IMR-90 (cell line): Measurements from ENCODE around the gene CEP63. TPM values are rescaled to one million over a fixed set of nuclear protein-coding genes. Genes with fewer than 3 reads are reported as not detected.

Experiments used
- ATAC-seq: fragments of 200-7000 bp; cut with Tn5 transposase; 2 replicates; pipeline ENCODE4 v1.9.1; 2020; ENCODE audit warnings: low read depth, mild to moderate bottlenecking, moderate library complexity
- BruUV-seq: library from RNA; stranded (reverse); fragments of 400-500 nt; replicated peaks from 2 replicates; lab custom pipeline; 2021; lab: Mats Ljungman, UMichigan
- CTCF ChIA-PET: fragments of 300-600 bp; formaldehyde crosslinking; extraction: SDS; loops from one replicate; lab custom pipeline; 2021; ENCODE audit warnings: antibody characterized with exemption; lab: Yijun Ruan, JAX
- POLR2A ChIA-PET: fragments of 300-600 bp; sonication (Branson Sonifier 250); formaldehyde crosslinking; loops from one replicate; lab custom pipeline; 2022; ENCODE audit warnings: antibody characterized with exemption; ENCODE audit not compliant: unreplicated experiment; lab: Charles Lee
- DNase-seq: peaks from one replicate; pipeline ENCODE4 v3.0.0; 2013
- H2AFZ ChIP-seq: replicated peaks from 2 replicates; pipeline ENCODE3; 2013; ENCODE audit warnings: low read length, mild to moderate bottlenecking; ENCODE audit not compliant: poor library complexity
- H2AK5ac ChIP-seq: 2 replicates; pipeline ENCODE4 v1.6.1; 2013; ENCODE audit warnings: low read depth, low read length, inconsistent platforms
- H2AK9ac ChIP-seq: replicated peaks from 2 replicates; pipeline ENCODE3; 2013; ENCODE audit warnings: mild to moderate bottlenecking, low read depth, low read length, moderate library complexity; ENCODE audit not compliant: poor library complexity
- H2BK120ac ChIP-seq: 2 replicates; pipeline ENCODE4 v1.6.1; 2013; ENCODE audit warnings: low read depth, low read length, inconsistent platforms
- H2BK15ac ChIP-seq: 3 replicates; pipeline ENCODE4 v1.6.1; 2013; ENCODE audit warnings: low read depth, low read length, inconsistent platforms
- H2BK20ac ChIP-seq: 2 replicates; pipeline ENCODE4 v1.6.1; 2013; ENCODE audit warnings: low read depth, mild to moderate bottlenecking, inconsistent platforms, low read length, moderate library complexity
- H2BK5ac ChIP-seq: 2 replicates; pipeline ENCODE4 v1.6.1; 2013; ENCODE audit warnings: mild to moderate bottlenecking, low read depth, low read length, inconsistent platforms; ENCODE audit not compliant: poor library complexity, severe bottlenecking
- H3K14ac ChIP-seq: replicated peaks from 2 replicates; pipeline ENCODE4 v1.6.1; 2013; ENCODE audit warnings: low read depth, low read length, inconsistent platforms
- H3K18ac ChIP-seq: 2 replicates; pipeline ENCODE4 v1.6.1; 2013; ENCODE audit warnings: low read depth, low read length, control low read depth
- H3K23ac ChIP-seq: 2 replicates; pipeline ENCODE4 v1.6.1; 2013; ENCODE audit warnings: low read depth, low read length, inconsistent platforms
- H3K27ac ChIP-seq: 2 replicates; pipeline ENCODE4 v1.5.1; 2013; ENCODE audit warnings: mild to moderate bottlenecking, control low read depth, low read length; ENCODE audit not compliant: insufficient read depth
- H3K27me3 ChIP-seq: 2 replicates; pipeline ENCODE4 v1.6.1; 2013; ENCODE audit warnings: low read length; ENCODE audit not compliant: control insufficient read depth, insufficient read depth
- H3K36me3 ChIP-seq: 2 replicates; pipeline ENCODE4 v1.6.1; 2013; ENCODE audit warnings: low read length, mixed read lengths; ENCODE audit not compliant: control insufficient read depth, insufficient read depth
- H3K4ac ChIP-seq: 2 replicates; pipeline ENCODE4 v1.6.1; 2013; ENCODE audit warnings: low read depth, low read length, inconsistent platforms
- H3K4me1 ChIP-seq: 2 replicates; pipeline ENCODE4 v1.6.1; 2013; ENCODE audit warnings: low read length, mixed read lengths; ENCODE audit not compliant: control insufficient read depth, insufficient read depth
- H3K4me2 ChIP-seq: 2 replicates; pipeline ENCODE4 v1.6.1; 2013; ENCODE audit warnings: low read depth, mild to moderate bottlenecking, control low read depth, low read length, moderate library complexity
- H3K4me3 ChIP-seq: 2 replicates; pipeline ENCODE4 v1.5.1; 2013; ENCODE audit warnings: low read depth, mild to moderate bottlenecking, control low read depth, low read length, moderate library complexity; ENCODE audit not compliant: insufficient read depth
- H3K56ac ChIP-seq: 2 replicates; pipeline ENCODE4 v1.6.1; 2013; ENCODE audit warnings: low read length, inconsistent platforms; ENCODE audit not compliant: insufficient read depth; ENCODE audit errors: extremely low read depth
- H3K79me1 ChIP-seq, 2 experiments: 2 replicates each; pipeline ENCODE4 v1.6.1; 2013; ENCODE audit warnings: low read length in 2 of 2, inconsistent platforms in 1 of 2, low read depth in 1 of 2
- H3K9ac ChIP-seq: 2 replicates; pipeline ENCODE4 v1.6.1; 2013; ENCODE audit warnings: low read depth, low read length, control low read depth
- H3K9me1 ChIP-seq: 2 replicates; pipeline ENCODE4 v1.6.1; 2013; ENCODE audit warnings: low read length, inconsistent platforms; ENCODE audit not compliant: insufficient read depth
- H3K9me3 ChIP-seq: 2 replicates; pipeline ENCODE4 v1.6.1; 2013; ENCODE audit warnings: low read length; ENCODE audit not compliant: control insufficient read depth, insufficient read depth
- H4K20me1 ChIP-seq: 2 replicates; pipeline ENCODE4 v1.6.1; 2013; ENCODE audit warnings: low read length, inconsistent platforms; ENCODE audit not compliant: insufficient read depth
- H4K5ac ChIP-seq: 2 replicates; pipeline ENCODE4 v1.6.1; 2013; ENCODE audit warnings: mild to moderate bottlenecking, low read depth, low read length, control low read depth
- H4K8ac ChIP-seq, 2 experiments: 2 replicates each; pipeline ENCODE4 v1.6.1; 2013; ENCODE audit warnings: low read depth in 2 of 2, low read length in 2 of 2, control low read depth in 1 of 2, inconsistent platforms in 1 of 2
- H4K91ac ChIP-seq: 2 replicates; pipeline ENCODE4 v1.6.1; 2013; ENCODE audit warnings: low read depth, low read length, inconsistent platforms; ENCODE audit not compliant: insufficient read depth
- MXI1 ChIP-seq: IDR thresholded peaks from 2 replicates; pipeline ENCODE4 v1.6.1; 2012; ENCODE audit warnings: low read depth, mild to moderate bottlenecking, low read length, moderate library complexity, borderline replicate concordance
- SMC3 ChIP-seq: fragments of 150-350 bp; IDR thresholded peaks from 2 replicates; pipeline ENCODE4 v1.6.1; 2016; ENCODE audit warnings: low read depth, mild to moderate bottlenecking, antibody characterized with exemption, low read length, moderate library complexity
- WGBS, 2 experiments: methylation state at CpG; one replicate each; pipeline versions ENCODE4 v1.1.5 to v1.1.7; 2013; ENCODE audit warnings: missing lambda C conversion rate in 2 of 2; ENCODE audit not compliant: insufficient read length in 1 of 2; ENCODE audit errors: extremely low coverage in 2 of 2; 5-methylcytosine and 5-hydroxymethylcytosine counted together
- dilution Hi-C: fragments of 300-500 bp; cut with HindIII; formaldehyde crosslinking; loops from one replicate; pipeline ENCODE4 v1.14.3; 2018; ENCODE audit warnings: low sequenced_read_pairs; ENCODE audit not compliant: unreplicated experiment
- in situ Hi-C: fragments of 300-500 bp; cut with MboI; formaldehyde crosslinking; loops from 3 replicates; pipeline ENCODE4 v1.14.3; 2019; ENCODE audit warnings: low sequenced_read_pairs, inconsistent platforms, mixed read lengths
- intact Hi-C: fragments of 100-400 bp; cut with micrococcal nuclease; formaldehyde crosslinking; loops from 2 replicates; pipeline ENCODE4 v1.10.0; 2022
- polyA plus RNA-seq, 3 experiments: library from polyadenylated mRNA; depleted of rRNA; stranded (reverse); fragments of >200 nt; gene quantifications; 2 replicates each; pipeline ENCODE4 v1.2.3, GENCODE V29; 2012; ENCODE audit warnings: low replicate concordance in 1 of 3
- total RNA-seq: library from RNA; depleted of rRNA; stranded (reverse); fragments of >200 nt; gene quantifications from 2 replicates; pipeline ENCODE4 v1.2.3, GENCODE V29; 2012
- TF ChIP-seq, protein P1 (sequence below): fragments of 150-350 bp; IDR thresholded peaks from 2 replicates; pipeline ENCODE4 v1.6.1; 2016; ENCODE audit warnings: low read depth, mild to moderate bottlenecking, low read length, moderate library complexity, borderline replicate concordance

Gene CEP63
- total and polyA plus RNA-seq, 2 of the 4 experiments (the other 2 are of a cell fraction): 6.5 to 9.1 TPM

DNA sequence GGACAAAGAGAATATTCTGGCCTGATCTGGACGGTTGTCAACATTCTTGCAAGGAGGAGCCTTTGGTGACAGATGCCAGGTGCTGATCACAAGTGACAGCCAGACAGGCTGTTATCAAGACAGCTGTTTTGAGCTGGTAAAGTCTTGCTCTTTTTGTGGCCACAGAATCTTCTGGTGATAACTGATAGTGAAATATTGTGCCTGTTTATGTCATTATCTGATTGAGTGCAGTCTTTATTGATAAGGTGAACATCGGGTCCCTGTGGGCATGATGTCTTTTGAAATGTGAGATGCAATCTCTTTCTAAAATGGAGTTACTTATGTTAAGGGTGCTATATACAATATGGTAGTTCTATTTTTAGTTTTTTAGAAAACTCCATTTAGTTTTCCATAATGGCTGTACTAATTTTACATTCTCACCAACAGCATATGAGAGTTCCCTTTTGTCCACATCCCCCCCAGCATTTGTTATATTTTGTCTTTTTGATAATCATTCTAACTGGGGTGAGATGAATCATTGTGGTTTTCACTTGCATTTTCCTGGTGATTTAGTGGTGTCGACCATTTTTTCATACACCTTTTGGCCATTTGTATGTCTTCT is 10.7 kb downstream of the CEP63 start:
- ATAC-seq (no peak), DNase-seq (no peak)
- Histone ChIP-seq H2AFZ (no peak overlapping the region), H2BK120ac (no peak overlapping the region), H2BK20ac (no peak overlapping the region), H2AK9ac (no peak overlapping the region), H4K20me1 (no peaks in the 10 kb centered on the region; the same call in 1 of the 2 replicates), H4K8ac (no peak overlapping the region), H3K27me3 (no peaks in the 10 kb centered on the region), H3K36me3 (peaks cover 4% of the 10 kb centered on the region; the same call in 1 of the 2 replicates), H3K9ac (no peak overlapping the region), H2AK5ac (no peak overlapping the region), H3K79me1 (peaks cover 35 to 46% of the 10 kb centered on the region in 2 experiments), H3K4me1 (peaks cover 4% of the 10 kb centered on the region; the same call in 1 of the 2 replicates), H3K23ac (no peak overlapping the region), H3K27ac (no peak overlapping the region), H4K91ac (no peak overlapping the region), H2BK15ac (no peak overlapping the region), H3K9me3 (no peaks in the 10 kb centered on the region), H3K4ac (no peak overlapping the region), H2BK5ac (no peak overlapping the region), H3K4me2 (no peak overlapping the region), H3K56ac (no peak overlapping the region), H4K5ac (no peak overlapping the region), H3K18ac (no peak overlapping the region), H3K4me3 (no peak overlapping the region), H3K14ac (no peak overlapping the region), H3K9me1 (no peaks in the 10 kb centered on the region)
- POLR2A ChIA-PET: no interaction called here
- intact Hi-C loops: no loop called here
- in situ Hi-C loops: loop anchor here (25.0 kb wide), 1 partner anchor 684 kb away; the partner anchor contains the start of gene SRPRB
- WGBS, 2 experiments: 33% methylated on average over 1 of the region's 3 CpGs; no CpG with 5 or more reads in 1 of the 2 experiments
- CTCF ChIA-PET: no interaction called here
- TF ChIP-seq, protein P1, sequence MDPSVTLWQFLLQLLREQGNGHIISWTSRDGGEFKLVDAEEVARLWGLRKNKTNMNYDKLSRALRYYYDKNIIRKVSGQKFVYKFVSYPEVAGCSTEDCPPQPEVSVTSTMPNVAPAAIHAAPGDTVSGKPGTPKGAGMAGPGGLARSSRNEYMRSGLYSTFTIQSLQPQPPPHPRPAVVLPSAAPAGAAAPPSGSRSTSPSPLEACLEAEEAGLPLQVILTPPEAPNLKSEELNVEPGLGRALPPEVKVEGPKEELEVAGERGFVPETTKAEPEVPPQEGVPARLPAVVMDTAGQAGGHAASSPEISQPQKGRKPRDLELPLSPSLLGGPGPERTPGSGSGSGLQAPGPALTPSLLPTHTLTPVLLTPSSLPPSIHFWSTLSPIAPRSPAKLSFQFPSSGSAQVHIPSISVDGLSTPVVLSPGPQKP: no peak
- TF ChIP-seq MXI1 (no peak), SMC3 (no peak)
- BruUV-seq: no TSS peak
- dilution Hi-C loops: no loop called here
